ENCODE results near the gene TM9SF1.
A peak's percentile ranks its signal among the peaks of the same experiment; 100 is the strongest.

Gene TM9SF1

DNA sequence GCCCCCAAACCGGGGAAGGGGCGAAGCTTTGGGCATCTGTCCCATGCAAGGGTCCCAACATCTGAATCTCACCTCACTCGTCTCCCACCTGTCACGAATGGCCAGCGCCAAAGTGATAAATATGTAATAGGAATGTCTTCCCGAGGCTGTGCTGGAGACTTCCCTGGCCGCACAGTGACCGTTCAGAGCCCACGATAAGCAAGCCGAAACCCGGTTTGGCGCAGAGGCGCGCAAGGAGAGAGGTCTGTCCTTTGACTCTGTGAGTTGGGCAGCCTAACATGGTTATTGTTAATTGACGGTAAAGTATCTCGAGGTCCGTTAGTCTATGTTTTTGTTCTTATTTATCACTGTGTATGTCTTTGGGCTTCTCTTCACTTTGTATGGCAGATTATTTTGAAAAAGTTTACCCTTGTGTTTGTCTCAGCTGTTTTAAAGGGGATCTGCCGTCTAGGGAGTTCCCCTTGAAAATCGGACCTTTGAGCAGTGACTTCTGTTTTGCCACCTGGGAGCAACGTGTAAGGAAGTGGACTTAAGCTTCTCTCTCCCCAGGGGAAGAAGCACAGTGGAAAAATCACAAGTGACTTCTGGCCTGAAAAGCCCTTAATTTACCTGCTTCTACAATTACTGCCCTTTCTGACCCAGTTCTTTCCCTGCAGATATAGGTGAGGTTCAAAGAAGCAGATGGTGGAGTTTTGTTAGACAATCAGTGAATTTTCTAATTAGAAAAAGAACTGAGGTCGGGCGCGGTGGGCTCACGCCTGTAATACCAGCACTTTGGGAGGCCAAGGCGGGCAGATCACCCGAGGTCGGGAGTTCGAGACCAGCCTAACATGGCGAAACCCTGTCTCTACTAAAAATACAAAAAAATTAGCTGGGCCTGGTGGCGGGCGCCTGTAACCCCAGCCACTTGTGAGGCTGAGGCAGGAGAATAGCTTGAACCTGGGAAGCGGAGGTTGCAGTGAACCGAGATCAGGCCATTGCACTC lies 1.1 kb upstream of the TM9SF1 start:
- DNase-seq (ENCODE audit: low read depth): peak; percentile 42

DNA sequence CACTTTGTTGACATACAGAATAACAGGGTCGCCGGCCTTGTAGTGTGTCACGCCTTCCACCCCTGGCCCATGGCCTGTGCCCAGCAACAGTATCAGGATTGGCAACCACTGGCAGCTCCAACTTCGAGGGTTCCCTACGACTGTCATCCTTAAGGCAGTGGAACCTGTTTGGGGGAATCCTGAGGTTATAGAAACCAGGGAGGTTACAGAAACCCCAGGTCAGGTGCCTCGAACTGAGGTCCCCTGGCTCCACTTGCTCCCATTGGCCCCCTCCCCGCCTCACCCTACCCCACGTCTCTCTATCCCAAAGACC lies 412 bp downstream of the TM9SF1 start:
- DNase-seq (ENCODE audit: low read depth): no peak

DNA sequence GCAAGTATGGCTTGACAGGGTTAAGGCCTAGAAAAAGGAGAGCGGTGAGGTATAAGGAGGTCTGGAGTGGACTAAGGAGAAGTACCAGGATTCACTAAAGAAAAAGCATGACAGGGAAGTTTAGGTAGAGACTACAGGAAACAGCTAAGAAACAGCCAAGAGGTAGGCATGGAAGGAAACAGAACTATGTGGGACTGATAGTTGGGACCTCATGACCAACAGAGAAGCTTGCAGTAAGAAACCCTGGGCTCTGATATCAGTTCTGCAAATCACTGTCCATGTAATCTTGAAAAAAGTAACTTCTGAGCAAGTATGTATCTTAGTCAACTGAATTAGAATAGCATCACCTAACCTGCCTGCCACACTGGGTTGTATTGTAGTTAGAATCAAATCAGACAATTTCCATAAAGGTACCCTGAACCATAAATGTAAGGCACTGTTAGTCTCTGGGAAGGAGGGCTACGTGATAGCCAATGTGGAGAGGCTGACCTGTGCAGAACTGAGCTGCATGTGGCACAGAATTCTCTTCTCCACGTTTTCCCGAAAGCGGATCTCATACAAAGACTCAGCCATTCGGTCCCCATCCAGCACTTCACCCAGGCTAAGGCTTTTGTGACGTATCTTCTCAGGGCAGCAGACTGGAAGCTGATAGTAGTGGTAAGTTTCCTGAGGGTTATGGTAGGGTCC lies 912 bp downstream of the TM9SF1 start:
- no peak for DNase-seq (ENCODE audit: low read depth)

DNA sequence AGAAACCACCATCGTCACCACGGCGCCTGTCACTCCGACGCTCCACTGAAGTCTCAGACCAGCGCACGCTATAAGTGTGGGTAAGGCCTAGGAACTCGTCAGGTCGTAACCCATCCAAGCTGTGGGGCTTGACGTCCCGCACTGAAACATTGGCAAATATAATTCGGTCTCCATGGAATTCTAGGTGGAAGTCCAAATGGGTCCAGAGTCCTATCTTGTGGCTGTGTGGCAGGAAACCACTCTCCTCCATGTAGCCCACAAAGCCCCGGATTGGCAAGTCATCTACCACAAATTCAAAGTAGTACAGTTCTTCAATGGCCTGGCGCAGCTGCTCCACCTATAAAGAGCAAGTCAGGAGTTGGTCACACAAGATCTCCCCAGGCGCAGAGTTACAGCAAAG lies 2.3 kb downstream of the TM9SF1 start:
- no peak for DNase-seq (ENCODE audit: low read depth)

DNA sequence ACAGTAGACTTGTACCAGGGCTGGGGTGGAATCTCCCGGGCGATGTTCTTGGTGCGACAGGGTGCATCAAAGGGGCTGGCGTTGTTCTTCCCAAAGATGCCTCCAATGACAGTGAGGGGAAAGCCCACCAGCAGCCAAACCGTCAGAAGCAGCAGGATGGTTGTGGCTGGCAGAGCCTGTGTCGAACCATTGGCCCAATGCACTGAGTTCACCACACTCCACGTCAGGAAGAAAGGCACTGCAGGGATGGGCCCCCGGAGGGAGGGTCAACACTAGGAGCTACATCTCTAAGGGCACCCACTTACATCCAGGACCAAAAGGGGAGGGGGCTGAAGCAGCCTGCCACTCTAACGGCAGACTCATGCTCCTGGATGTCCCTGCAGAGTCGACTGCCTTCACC lies 4.8 kb downstream of the TM9SF1 start:
- no peak for DNase-seq (ENCODE audit: low read depth)

DNA sequence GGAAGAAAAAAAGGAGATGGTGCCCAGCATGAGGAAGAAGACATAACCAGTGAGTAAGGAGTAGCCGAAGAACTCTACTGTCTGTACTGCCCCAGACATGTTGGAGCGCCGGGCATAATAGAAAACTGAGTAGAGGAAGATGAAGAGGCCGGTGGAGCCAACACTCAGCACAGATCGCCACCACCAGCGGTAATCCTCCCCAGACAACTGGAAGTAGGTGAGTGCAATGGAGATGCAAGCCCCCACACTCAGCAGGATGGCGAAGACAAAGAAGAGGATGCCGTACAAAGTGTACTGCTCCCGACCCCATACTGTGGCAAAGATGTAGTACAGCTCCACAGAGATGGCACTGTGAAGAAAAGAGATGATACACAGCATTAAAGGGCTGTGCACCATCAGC lies 5.8 kb downstream of the TM9SF1 start:
- DNase-seq (ENCODE audit: low read depth): no peak

DNA sequence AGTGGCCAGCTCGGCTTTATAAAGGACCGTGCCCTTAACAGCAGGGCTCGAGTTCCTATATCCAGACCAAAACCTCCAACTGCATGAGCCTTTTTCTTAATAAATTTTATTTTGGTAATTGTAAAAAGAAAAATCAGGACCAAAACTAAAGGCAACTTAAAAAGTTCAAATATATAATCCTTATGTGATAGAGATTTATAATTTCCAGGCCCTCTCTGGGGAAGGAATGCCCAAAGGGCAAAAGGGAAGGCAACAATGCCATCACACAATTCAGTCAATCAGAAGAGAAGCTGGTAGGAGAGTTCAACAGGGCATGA lies 6.2 kb downstream of the TM9SF1 start:
- DNase-seq (ENCODE audit: low read depth): no peak

DNA sequence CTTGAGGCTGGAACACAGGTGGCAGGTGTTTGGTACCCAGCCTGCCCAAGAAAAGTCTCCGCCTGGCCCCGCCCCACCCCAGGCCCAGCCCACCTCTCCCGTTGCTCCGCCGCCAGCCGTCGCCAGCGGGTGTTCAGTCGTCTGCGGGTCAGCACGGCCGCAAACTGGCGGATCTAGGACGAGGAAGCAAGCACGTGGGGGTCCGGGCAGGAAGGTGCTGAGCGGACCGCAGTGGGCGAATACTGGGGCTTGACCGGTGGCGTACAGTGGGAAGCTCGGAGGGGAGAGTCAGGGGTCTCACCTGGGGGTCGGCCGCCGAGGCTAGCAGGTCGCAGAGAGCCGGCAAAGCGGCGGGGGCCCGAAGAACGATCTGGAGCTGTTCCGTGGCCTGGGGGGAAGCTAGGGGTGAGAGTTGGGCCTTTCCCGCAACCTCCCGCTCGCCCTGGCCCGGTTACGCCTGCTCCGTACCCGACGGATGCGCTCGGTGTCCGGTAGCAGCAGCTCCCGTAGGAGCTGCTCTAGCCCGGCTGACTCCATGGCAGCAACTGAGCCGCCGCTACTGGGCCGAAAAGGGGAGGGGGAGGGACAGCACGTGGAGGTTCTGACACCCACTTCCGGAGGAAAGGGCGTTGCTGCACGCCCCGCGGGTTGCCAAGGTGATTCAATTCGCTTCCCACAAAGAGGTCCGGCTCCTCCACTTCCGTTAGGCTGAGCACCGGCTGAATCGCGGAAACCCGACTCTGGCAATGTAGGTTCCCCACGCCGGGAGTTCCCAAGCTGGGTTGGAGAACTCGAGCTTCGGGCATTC lies 6.8 kb downstream of the TM9SF1 start, which contains the start of gene IPO4:
Gene IPO4, minus strand, starts transcription at position 566 of the 808 bp plus-strand sequence. Its CDS starts 29 bp downstream, at position 537.
- peak; percentile 99 for DNase-seq (ENCODE audit: low read depth)

DNA sequence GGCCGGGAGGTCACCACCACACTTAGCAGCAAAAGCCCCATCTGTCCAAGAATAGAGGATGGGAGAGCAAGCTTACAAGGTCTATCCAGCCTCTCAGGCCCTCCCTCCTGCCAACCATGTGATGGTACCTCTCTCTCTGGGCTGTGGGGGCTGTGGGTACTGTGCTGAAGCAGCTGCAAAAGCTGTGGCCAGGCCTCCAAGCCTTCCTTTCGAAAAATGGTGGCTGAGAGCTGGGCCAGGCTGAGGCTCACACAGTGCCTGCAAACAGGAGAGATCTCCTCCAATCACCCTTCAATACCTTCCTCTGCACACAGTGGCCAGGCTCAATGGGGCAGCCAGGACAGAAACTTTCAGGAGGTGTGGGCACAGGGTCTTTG lies 7.7 kb downstream of the TM9SF1 start:
- no peak for DNase-seq (ENCODE audit: low read depth)

DNA sequence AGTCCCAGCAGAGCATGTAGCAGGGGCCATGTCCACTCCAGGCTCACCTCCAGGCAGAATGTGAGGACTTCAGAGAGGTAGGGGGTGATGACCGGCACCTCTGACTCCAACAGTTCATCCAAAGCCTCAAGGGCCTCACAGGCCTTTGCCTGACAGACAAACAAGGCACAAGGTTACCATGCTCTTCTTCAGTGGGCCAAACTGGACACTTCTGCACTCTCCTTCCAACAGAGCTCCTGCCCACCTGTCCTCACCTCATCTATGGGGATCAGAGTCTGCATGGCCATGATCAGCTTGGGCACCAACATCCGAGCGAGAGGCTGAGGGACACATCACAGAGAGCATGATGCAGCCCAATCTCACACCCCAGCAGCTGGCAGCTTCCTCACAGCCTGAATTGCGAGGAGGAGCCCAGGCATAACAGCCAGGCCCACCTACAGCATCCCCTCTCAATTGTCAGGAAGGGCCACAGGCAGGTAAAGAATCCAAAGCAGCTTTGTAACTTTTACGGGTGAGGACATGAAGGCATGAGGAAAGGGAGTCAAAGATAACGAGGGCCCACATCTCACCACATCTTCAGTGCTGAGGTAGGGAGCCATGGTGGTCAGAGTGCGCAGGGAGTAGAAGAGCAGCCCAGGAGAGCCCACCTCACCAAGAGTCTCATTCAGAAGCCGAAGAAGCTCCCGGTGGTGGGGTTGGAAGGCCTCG lies 8.3 kb downstream of the TM9SF1 start:
- no peak for DNase-seq (ENCODE audit: low read depth)

DNA sequence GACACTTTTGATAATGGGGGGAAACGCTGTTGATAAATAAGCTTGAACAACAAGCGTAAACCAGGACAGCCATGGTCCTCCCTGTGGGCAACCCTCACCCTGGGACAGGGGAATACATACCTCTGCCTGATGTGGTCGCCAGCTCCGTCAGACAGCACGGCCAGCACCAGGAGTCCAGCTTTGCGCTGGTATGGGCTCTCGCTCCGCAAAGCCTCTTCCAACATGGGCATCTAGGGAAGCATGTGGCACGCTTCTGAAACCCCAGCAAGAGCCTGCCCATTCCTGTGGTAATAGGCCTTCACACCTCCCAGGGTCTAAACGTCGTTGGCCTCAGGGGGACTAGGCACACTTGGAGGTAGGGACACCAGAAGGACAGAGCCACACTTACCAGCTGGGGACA lies 9.5 kb downstream of the TM9SF1 start:
- DNase-seq (ENCODE audit: low read depth): no peak

DNA sequence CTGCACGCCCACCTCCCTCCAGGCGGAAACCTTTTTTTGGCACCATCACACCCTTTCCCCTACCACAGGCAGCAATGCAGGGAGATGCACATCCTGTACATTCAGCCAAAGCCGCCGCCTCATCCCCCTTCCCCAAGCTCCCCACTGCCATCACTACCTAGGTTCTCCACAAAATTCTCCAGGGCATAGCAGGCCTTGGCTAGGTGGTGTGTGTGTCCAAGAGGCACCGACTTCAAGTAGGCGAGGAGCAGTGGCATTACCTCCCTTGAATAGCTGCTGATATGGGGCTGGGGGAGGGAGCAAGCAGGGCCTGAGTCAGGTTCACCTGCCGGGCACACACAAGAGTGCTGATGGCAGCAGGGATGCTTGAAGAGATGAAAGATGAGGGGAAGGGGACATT lies 10.2 kb downstream of the TM9SF1 start:
- no peak for DNase-seq (ENCODE audit: low read depth)

DNA sequence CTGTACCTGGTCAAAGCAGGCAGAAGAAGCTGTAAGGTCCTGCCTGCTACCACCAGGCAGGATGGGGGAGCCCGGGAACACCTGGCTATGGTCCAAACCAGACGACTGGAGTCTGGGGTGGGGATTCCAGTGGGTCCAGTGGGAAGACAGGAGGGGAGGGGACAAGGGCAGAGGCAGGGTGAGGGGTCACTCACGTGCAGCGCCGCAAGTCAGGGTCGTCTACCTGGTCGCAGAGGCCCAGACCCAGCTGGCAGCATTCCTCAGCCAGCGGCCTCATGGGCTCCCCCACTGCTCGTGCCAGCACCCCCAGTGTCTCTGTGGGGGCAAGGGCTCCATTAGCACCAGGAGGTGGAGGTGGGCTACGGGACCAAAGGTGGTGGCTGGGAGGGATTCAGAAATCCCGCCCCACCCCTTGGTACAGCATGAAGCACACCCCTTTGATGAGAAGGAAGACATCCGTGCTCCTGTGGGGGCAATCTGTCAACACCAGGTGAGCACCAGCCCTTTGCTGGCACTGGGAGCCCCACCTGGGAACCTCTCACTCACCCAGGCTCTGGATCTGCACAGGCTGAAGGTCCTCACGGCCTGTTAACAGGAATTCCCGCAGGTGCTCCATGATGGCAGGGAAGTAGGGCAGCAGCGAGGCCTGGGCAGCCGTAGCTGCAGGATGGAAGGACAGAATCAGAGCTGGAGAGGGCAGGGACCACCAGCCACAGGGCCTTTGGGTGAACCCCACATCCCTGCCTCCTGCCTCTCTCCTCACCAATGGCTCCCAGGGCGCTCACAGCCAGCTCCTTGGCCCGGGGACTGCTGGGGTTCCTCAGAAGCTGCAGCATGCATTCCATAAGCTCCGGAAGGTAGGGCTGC lies 10.9 kb downstream of the TM9SF1 start:
- no peak for DNase-seq (ENCODE audit: low read depth)

DNA sequence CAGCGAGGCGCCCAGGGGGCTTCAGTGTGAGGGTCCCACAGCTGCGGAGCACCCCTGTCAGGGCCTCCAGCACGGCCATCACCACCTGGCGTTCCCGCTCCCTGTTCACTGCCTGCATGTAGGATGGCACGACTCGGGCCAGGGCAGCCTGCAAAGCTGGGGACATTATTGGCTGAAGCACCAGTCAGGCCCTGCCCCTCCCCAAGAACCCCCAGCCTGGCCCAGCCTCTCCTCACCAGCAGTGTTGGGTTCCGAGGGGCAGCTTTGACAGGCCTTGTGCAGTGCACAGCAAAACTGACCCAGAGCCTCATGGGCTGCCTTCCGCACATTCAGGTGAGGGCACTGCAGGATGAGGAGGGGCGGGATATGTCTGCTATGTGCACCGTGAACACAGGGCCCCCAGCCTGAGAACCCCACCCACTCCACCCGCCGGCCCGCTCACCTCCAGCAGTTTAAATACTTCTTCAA lies 12.2 kb downstream of the TM9SF1 start:
- no peak for DNase-seq (ENCODE audit: low read depth)

DNA sequence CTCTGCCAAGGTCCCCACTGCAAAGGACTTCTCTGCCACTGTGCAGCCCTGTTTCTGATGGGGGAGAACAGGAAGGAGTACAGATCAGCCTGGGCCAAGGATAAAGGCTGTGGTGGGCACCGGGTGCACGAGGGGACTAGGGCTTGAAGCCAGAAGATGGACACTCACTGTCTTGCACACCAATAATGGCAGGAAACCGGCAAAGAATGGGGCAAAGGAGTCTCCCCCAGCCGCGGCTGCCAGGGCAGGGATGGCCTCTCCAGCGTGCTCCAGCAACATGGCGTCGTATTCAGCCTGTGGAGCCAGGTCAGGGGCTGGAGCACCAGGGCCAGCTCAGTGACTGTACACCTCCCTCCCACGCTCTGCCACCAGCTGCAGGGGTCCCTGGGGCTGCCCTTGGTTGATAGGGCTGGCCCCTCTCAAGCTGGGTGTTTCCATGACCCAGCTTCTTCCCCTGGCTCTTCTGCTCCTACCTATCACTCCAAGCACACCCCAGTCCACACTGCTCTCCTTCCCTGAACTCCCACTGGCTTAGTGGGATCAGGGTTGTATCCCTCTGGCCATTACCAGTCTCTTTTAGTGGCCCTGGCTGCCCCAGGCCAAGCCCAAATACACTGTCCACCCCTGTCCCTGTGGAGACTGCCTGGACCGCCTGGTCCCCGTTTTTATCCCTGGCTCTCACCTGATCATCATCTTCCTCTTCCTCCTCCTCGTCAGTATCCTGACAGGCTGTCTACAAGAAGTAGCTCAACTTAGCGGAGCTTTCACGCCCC lies 12.9 kb downstream of the TM9SF1 start:
- DNase-seq (ENCODE audit: low read depth): no peak

DNA sequence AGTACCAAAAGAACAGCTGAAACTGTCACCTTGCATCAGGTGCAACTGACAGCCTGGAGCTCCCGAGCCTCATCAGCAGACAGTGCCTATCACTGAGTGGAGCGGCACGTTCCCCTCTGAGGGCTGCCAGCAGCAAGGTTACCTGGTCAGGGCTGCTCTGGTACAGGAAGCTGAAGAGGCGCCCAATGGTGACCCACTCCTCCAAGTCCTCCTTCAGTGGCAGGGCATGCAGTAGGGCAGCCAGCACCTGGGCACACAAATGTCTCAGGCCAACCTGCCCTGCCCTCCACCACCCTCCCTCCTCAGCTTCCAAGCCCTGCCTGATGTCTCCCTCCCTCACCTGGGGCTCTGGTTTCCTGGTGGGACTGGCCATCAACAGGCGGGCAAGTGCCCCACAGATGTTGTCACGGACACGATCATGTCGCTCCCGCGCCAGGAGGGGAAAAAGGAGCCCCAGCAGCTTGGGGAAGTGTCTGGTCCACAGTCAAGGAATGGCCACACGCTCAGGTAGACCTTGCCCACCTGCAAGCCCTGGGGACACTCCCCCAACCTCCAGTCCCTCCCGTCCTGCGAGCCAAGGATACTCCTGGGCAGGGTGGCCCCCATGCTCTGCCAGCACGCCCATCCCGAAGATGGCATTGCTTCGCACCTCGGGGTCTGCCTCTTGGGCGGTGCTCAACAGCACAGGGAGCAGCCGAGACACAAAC lies 13.7 kb downstream of the TM9SF1 start:
- no peak for DNase-seq (ENCODE audit: low read depth)

DNA sequence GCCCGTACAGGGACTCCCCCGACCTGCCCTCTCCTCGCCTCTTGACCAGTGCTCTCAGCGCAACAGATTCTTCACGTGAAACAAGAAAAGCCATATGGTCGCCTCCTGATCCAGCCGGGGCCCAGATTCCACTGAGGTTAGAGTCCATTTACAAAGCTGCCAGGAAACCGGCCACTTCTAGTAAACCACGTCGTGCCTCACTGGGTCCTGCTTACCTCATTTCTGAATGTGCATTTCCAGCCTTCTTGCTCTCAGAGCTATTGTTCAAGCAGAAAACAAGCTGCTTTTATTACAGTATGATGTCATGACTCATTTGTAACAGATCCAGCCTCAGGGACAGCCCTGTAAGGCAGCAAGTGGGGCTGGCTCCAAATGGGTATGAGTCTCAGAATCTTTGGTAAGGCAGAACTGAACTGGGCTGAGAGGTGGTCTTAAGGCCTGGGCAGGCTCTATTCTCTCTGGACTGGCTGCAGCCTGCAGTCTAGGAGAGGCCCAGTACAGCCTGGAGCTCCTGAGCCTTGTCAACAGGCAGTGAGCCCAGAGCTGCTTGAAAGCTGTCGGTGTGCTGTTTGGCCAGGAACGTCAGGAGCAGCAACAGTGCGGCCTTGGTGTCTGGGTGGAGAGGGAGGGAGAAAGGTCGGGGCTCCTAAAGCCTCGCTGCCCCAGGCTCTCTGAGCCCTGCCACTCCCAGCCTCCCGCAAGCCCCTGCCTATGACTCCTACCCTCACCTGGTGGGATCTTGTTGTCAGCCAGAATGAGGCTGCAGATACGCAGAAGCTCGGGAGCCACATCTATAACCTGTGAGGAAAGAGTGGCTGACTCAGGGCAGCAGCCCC lies 15.1 kb downstream of the TM9SF1 start:
- DNase-seq (ENCODE audit: low read depth): peak; percentile 84

DNA sequence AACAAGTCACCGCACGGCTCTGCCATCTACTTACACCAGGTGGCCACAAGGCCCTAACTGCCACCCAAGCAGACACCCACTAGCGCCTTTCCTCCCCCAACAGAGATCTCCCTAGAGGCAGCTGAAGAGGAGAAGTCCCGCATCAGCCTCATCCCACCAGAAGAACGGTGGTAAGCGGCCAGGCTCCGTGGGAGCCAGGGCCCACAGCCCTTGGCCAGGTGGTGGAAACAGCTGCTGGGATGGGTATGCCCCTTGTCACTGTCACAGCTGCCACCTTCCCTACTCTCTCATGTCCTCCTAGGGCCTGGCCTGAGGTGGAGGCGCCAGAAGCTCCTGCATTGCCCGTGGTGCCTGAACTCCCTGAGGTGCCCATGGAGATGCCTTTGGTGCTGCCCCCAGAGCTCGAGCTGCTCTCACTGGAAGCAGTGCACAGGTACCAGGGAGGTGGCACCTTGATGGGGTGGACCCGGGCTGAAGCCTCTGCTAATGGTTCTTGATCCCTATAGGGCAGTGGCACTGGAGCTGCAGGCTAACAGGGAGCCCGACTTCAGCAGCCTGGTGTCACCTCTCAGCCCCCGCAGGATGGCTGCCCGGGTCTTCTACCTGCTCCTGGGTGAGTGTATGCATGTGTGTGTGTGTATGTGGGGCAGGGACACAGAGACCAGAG lies 15.8 kb downstream of the TM9SF1 start:
- no peak for DNase-seq (ENCODE audit: low read depth)
